Liver (tissue), 9 donors: ENCODE results near the gene TBX5. TPM values are rescaled to one million over a fixed set of nuclear protein-coding genes. Genes with fewer than 3 reads are reported as not detected.

Experiments used
- DNase-seq: peaks from one replicate; pipeline ENCODE4 v3.0.0-alpha.2; 2017; ENCODE audit warnings: low spot score
- H3K27ac ChIP-seq, 2 donors: one replicate each; pipeline ENCODE4 v1.7.0; 2013; ENCODE audit warnings: inconsistent platforms in 2 of 2, low read length in 2 of 2, control low read depth in 1 of 2, low read depth in 1 of 2, mild to moderate bottlenecking in 1 of 2
- H3K27me3 ChIP-seq, 4 donors: one replicate each; pipeline versions ENCODE4 v1.6.1 to v1.7.0; 2013; ENCODE audit warnings: low read length in 3 of 4, inconsistent platforms in 1 of 4, mild to moderate bottlenecking in 1 of 4, moderate library complexity in 1 of 4; ENCODE audit not compliant: control insufficient read depth in 4 of 4, insufficient read depth in 4 of 4
- H3K36me3 ChIP-seq, 4 donors: one replicate each; pipeline versions ENCODE4 v1.6.1 to v1.7.0; 2013; ENCODE audit warnings: low read length in 3 of 4, mild to moderate bottlenecking in 3 of 4, low read depth in 1 of 4, moderate library complexity in 1 of 4; ENCODE audit not compliant: control insufficient read depth in 4 of 4, insufficient read depth in 3 of 4
- H3K4me1 ChIP-seq, 4 donors: one replicate each; pipeline versions ENCODE4 v1.6.1 to v1.7.0; 2013; ENCODE audit warnings: low read length in 3 of 4, mild to moderate bottlenecking in 3 of 4, moderate library complexity in 1 of 4; ENCODE audit not compliant: control insufficient read depth in 4 of 4, insufficient read depth in 4 of 4
- H3K4me3 ChIP-seq, 3 donors: one replicate each; pipeline versions ENCODE4 v1.6.1 to v1.7.0; 2013; ENCODE audit warnings: low read length in 3 of 3, control low read depth in 1 of 3, low read depth in 1 of 3, mild to moderate bottlenecking in 1 of 3
- H3K9ac ChIP-seq, 2 donors: one replicate each; pipeline ENCODE4 v1.7.0; 2013; ENCODE audit warnings: low read length in 2 of 2, mild to moderate bottlenecking in 2 of 2, moderate library complexity in 2 of 2, control low read depth in 1 of 2, low read depth in 1 of 2
- H3K9me3 ChIP-seq, 4 donors: one replicate each; pipeline versions ENCODE4 v1.6.1 to v1.7.0; 2013; ENCODE audit warnings: low read length in 3 of 4; ENCODE audit not compliant: control insufficient read depth in 4 of 4
- ATF3 ChIP-seq: IDR thresholded peaks from 2 replicates; pipeline ENCODE4 v1.6.1; 2016; ENCODE audit warnings: antibody characterized with exemption
- CTCF ChIP-seq: fragments of 150-350 bp; IDR thresholded peaks from 2 replicates; pipeline ENCODE4 v1.5.1; 2017; ENCODE audit warnings: improper control_type of control experiment, low read depth, low read length; ENCODE audit not compliant: missing input control
- EGR1 ChIP-seq, 2 donors: IDR thresholded peaks; 2 replicates each; pipeline ENCODE4 v1.6.1; 2016 to 2018; ENCODE audit warnings: antibody characterized with exemption in 2 of 2, low read depth in 2 of 2
- FOXA1 ChIP-seq: IDR thresholded peaks from 2 replicates; pipeline ENCODE4 v1.6.1; 2016; ENCODE audit warnings: antibody characterized with exemption
- GABPA ChIP-seq, 2 donors: IDR thresholded peaks in 1 of 2; conservative IDR thresholded peaks in 1 of 2; 2 replicates each; pipeline ENCODE4 v1.6.1; 2016; ENCODE audit warnings: antibody characterized with exemption in 2 of 2, mild to moderate bottlenecking in 1 of 2, moderate library complexity in 1 of 2
- HNF4G ChIP-seq: IDR thresholded peaks from 2 replicates; pipeline ENCODE4 v1.6.1; 2016; ENCODE audit warnings: antibody characterized with exemption
- RAD21 ChIP-seq, 2 donors: IDR thresholded peaks; 2 replicates each; pipeline ENCODE4 v1.6.1; 2016; ENCODE audit warnings: antibody characterized with exemption in 2 of 2, mild to moderate bottlenecking in 2 of 2
- TAF1 ChIP-seq: conservative IDR thresholded peaks from 2 replicates; pipeline ENCODE4 v1.6.1; 2016; ENCODE audit warnings: antibody characterized with exemption, mild to moderate bottlenecking
- YY1 ChIP-seq: IDR thresholded peaks from 2 replicates; pipeline ENCODE4 v1.6.1; 2016; ENCODE audit warnings: antibody characterized with exemption, mild to moderate bottlenecking
- ZBTB33 ChIP-seq: IDR thresholded peaks from 2 replicates; pipeline ENCODE4 v1.6.1; 2016; ENCODE audit warnings: antibody characterized with exemption
- WGBS: extraction: QIAGEN DNeasy Blood & Tissue Kit; methylation state at CpG from one replicate; pipeline ENCODE4 v1.1.7; 2013; 5-methylcytosine and 5-hydroxymethylcytosine counted together
- polyA plus RNA-seq, 2 donors: library from polyadenylated mRNA; stranded (reverse) in 1 of 2; unstranded in 1 of 2; fragments of 200-250 nt in 1 of 2; fragments of >200 nt in 1 of 2; fragmentation: Nextera tagmentation in 1 of 2; extraction: Ambion mirVana in 1 of 2; gene quantifications; one replicate each; pipeline versions ENCODE4 v1.2.1 to v1.2.3, GENCODE V29; 2013 to 2015
- total RNA-seq, 2 donors: library from RNA; depleted of rRNA; stranded (reverse); fragments of >200 nt; gene quantifications; one replicate each; pipeline ENCODE4 v1.2.3, GENCODE V29; 2014
- TF ChIP-seq, protein P1 (sequence below): IDR thresholded peaks from 2 replicates; pipeline ENCODE4 v1.6.1; 2016; ENCODE audit warnings: antibody characterized with exemption, mild to moderate bottlenecking
- donor health status: healthy.
- donor health status: healthy.
- donor health status: healthy.
- donor health status: healthy.
- donor health status: healthy.

Gene TBX5
- total and polyA plus RNA-seq, 4 donors = 0.03 TPM; not detected in 3

DNA sequence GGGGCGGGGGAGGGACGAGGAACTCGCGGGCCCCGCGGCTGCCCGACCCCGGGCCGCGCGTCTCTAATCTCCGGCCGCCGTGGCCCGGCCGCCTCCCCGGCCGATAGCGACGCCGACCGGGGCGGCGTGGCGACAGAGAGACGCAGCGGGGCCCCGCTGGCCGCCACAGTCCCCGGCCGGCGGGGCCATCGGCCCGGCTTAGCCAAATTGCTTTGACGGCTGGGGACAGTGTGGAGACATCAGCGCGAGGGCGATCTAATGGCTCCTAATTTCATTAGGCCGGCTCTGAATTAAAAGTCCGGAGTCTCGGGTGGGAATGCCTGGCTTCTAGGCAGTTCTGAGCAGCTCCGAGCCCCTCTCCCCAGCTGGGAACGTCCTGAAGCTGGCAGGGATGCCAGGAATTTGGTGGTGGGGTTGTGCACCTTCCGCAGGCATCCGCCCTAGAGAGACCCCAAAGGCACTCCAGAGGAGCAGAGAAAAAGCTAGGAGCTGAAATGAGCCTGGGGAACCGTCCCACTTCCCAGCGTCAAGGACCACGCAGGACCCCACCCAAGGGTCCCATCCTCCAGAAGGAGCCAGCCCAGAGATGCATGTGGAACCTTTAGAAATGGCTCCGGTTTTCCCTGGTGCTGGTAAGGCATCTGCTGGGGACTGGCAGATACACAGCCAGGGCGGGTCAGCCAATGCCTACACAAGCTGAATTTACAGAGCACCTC lies 9.6 kb downstream of the TBX5 start:
- Histone ChIP-seq H3K9me3 (no peaks in the 10 kb centered on the region), H3K4me1 (no peaks in the 10 kb centered on the region), H3K36me3 (no peaks in the 10 kb centered on the region), H3K27me3 (peaks cover 4 to 26% (median 12%) of the 10 kb centered on the region in 4 donors), H3K4me3 (peak overlapping the region in 1 of 3 donors; percentile 1), H3K27ac (no peak overlapping the region), H3K9ac (no peak overlapping the region)
- 5% methylated on average over 50 of the region's 50 CpGs for WGBS
- no peak for DNase-seq
- TF ChIP-seq EGR1 (IDR thresholded peaks at IDR 0.05; ENCODE audit: low read depth in 2 of 2) (no peak), YY1 (no peak), ATF3 (no peak), TAF1 (no peak), ZBTB33 (no peak), FOXA1 (no peak)

- Histone ChIP-seq H3K36me3 (no peaks in the 10 kb centered on the region), H3K27ac (no peak overlapping the region), H3K4me1 (no peaks in the 10 kb centered on the region), H3K27me3 (peaks cover 4 to 26% (median 12%) of the 10 kb centered on the region in 4 donors), H3K9me3 (no peaks in the 10 kb centered on the region), H3K9ac (no peak overlapping the region), H3K4me3 (no peak overlapping the region)
- no peak for TF ChIP-seq EGR1 (IDR thresholded peaks at IDR 0.05; ENCODE audit: low read depth in 2 of 2)
- no peak for TF ChIP-seq HNF4G
- DNase-seq = no peak
- 3% methylated on average over 17 of the region's 17 CpGs for WGBS
Measured at GRCh38 chr12:114395755-114396152, 10.2 kb downstream of the TBX5 start.

GRCh38 chr12:114395233-114395632 lies 10.7 kb downstream of the TBX5 start:
- Histone ChIP-seq H3K27me3 (peaks cover 4 to 26% (median 12%) of the 10 kb centered on the region in 4 donors), H3K4me1 (no peaks in the 10 kb centered on the region), H3K27ac (no peak overlapping the region), H3K4me3 (no peak overlapping the region), H3K9ac (no peak overlapping the region), H3K36me3 (no peaks in the 10 kb centered on the region), H3K9me3 (no peaks in the 10 kb centered on the region)
- no peak for DNase-seq
- WGBS = 12% methylated on average over 6 of the region's 6 CpGs
- TF ChIP-seq GABPA (IDR thresholded peaks at IDR 0.05 in 1 of 2, conservative IDR thresholded peaks at IDR 0.05 in 1 of 2) = no peak
- TF ChIP-seq, protein P1, sequence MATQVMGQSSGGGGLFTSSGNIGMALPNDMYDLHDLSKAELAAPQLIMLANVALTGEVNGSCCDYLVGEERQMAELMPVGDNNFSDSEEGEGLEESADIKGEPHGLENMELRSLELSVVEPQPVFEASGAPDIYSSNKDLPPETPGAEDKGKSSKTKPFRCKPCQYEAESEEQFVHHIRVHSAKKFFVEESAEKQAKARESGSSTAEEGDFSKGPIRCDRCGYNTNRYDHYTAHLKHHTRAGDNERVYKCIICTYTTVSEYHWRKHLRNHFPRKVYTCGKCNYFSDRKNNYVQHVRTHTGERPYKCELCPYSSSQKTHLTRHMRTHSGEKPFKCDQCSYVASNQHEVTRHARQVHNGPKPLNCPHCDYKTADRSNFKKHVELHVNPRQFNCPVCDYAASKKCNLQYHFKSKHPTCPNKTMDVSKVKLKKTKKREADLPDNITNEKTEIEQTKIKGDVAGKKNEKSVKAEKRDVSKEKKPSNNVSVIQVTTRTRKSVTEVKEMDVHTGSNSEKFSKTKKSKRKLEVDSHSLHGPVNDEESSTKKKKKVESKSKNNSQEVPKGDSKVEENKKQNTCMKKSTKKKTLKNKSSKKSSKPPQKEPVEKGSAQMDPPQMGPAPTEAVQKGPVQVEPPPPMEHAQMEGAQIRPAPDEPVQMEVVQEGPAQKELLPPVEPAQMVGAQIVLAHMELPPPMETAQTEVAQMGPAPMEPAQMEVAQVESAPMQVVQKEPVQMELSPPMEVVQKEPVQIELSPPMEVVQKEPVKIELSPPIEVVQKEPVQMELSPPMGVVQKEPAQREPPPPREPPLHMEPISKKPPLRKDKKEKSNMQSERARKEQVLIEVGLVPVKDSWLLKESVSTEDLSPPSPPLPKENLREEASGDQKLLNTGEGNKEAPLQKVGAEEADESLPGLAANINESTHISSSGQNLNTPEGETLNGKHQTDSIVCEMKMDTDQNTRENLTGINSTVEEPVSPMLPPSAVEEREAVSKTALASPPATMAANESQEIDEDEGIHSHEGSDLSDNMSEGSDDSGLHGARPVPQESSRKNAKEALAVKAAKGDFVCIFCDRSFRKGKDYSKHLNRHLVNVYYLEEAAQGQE = no peak
- no peak for TF ChIP-seq CTCF
- TF ChIP-seq ZBTB33 = no peak
- TF ChIP-seq RAD21 (IDR thresholded peaks at IDR 0.05) = no peak
